ENCODE results near the gene WNK3. TPM values are rescaled to one million over a fixed set of nuclear protein-coding genes. Genes with fewer than 3 reads are reported as not detected.
A peak's percentile ranks its signal among the peaks of the same experiment; 100 is the strongest.
"Not testable (repeated sequence)": the region's sequence is repeated elsewhere in the genome, so short reads cannot be mapped to it uniquely, and the experiment has no call there.

The WNK3 gene
- total and polyA plus RNA-seq, 2 of the 13 experiments (the other 11 are each of a cell fraction or from before 2014, with no cell fraction given), result 0.12 to 0.62 TPM

- peak; percentile 46 for TF ChIP-seq STAG1 (CRISPR knock-in tag; IDR thresholded peaks at IDR 0.05)
- TF ChIP-seq CTCF (CRISPR knock-in tag; IDR thresholded peaks at IDR 0.05), result peak; percentile 28; the same call in 1 of the 2 replicates
- peak; percentile 17; the same call in 1 of the 2 replicates for TF ChIP-seq RXRB (CRISPR knock-in tag; IDR thresholded peaks at IDR 0.05; ENCODE audit: borderline replicate concordance)
- intact Hi-C loops (cut with micrococcal nuclease; ENCODE audit: unreplicated experiment); H3K4me3 ChIP-seq (replicated peaks in 1 of 3; ENCODE audit: insufficient read depth in 1 of 3, low read depth in 2 of 3, low read length in 3 of 3); H3K36me3 ChIP-seq (replicated peaks in 1 of 2; ENCODE audit: control insufficient read depth in 1 of 2, insufficient read depth in 2 of 2, low read length in 2 of 2); CTCF ChIA-PET (ENCODE audit: low intra/inter-chr PET ratio, low total read pairs); H3K79me2 ChIP-seq (ENCODE audit: insufficient read depth, low read length); H3K4me1 ChIP-seq (ENCODE audit: insufficient read depth, low read length); POLR2A ChIA-PET; H3K27ac ChIP-seq (ENCODE audit: extremely low read length, insufficient read depth, low read length); in situ Hi-C loops (cut with HindIII; ENCODE audit: extremely low pct_ligation_motif_present, low pct_unique_long_range_greater_than_20kb); H4K20me1 ChIP-seq (ENCODE audit: insufficient read depth, low read length); DNase-seq (ENCODE audit: low spot score); FAIRE-seq; H3K27me3 ChIP-seq (ENCODE audit: control insufficient read depth in 1 of 2, insufficient read depth in 2 of 2, low read length in 2 of 2); H3K9ac ChIP-seq (ENCODE audit: insufficient read depth, low read depth, low read length); H3K4me2 ChIP-seq (ENCODE audit: low read depth, low read length); BruUV-seq (replicated peaks); H2AFZ ChIP-seq (ENCODE audit: low read length); H3K9me3 ChIP-seq (ENCODE audit: low read length): not testable (repeated sequence)
- 0 out of 3 replicates have a peak, but pooled peaks have one; percentile 44 for ATAC-seq
- WGBS (ENCODE audit: low lambda C conversion rate), result 15% methylated on average over 4 of the region's 5 CpGs
Measured at GRCh38 chrX:54384661-54385060, 26.8 kb upstream of the WNK3 start.

- in situ Hi-C loops (cut with HindIII; ENCODE audit: extremely low pct_ligation_motif_present, low pct_unique_long_range_greater_than_20kb), result no loop called here
- no peaks in the 10 kb centered on the region for H3K9me3 ChIP-seq (ENCODE audit: low read length)
- H3K4me3 ChIP-seq (replicated peaks in 1 of 3; ENCODE audit: insufficient read depth in 1 of 3, low read depth in 2 of 3, low read length in 3 of 3), result no peak overlapping the region
- CTCF ChIA-PET (ENCODE audit: low intra/inter-chr PET ratio, low total read pairs), result no interaction called here
- WGBS (ENCODE audit: low lambda C conversion rate), result 33% methylated on average over 3 of the region's 4 CpGs
- FAIRE-seq, result no peak
- no peaks in the 10 kb centered on the region for H3K79me2 ChIP-seq (ENCODE audit: insufficient read depth, low read length)
- H3K27ac ChIP-seq (ENCODE audit: extremely low read length, insufficient read depth, low read length), result no peak overlapping the region
- intact Hi-C loops (cut with micrococcal nuclease; ENCODE audit: unreplicated experiment), result no loop called here
- no peak for ATAC-seq
- H3K36me3 ChIP-seq (replicated peaks in 1 of 2; ENCODE audit: control insufficient read depth in 1 of 2, insufficient read depth in 2 of 2, low read length in 2 of 2), result no peaks in the 10 kb centered on the region
- POLR2A ChIA-PET, result no interaction called here
- 0 out of 2 replicates have a peak, but pooled peaks cover 6% of the 10 kb centered on the region for H3K4me1 ChIP-seq (ENCODE audit: insufficient read depth, low read length)
- H3K9ac ChIP-seq (ENCODE audit: insufficient read depth, low read depth, low read length), result no peak overlapping the region
- H3K4me2 ChIP-seq (ENCODE audit: low read depth, low read length), result no peak overlapping the region
- H3K27me3 ChIP-seq (ENCODE audit: control insufficient read depth in 1 of 2, insufficient read depth in 2 of 2, low read length in 2 of 2), result peaks cover 1 to 10% of the 10 kb centered on the region in 2 experiments; a peak in 2 of 5 replicates
- H4K20me1 ChIP-seq (ENCODE audit: insufficient read depth, low read length), result no peaks in the 10 kb centered on the region
- H2AFZ ChIP-seq (ENCODE audit: low read length), result no peak overlapping the region
- no peak for DNase-seq (ENCODE audit: low spot score)
- no TSS peak for BruUV-seq (replicated peaks)
- TF ChIP-seq ZMYM3 (CRISPR knock-in tag; IDR thresholded peaks at IDR 0.05), result no peak
- no peak for TF ChIP-seq ZNF20 (CRISPR knock-in tag; IDR thresholded peaks at IDR 0.05)
- TF ChIP-seq ZNF17 (CRISPR knock-in tag; IDR thresholded peaks at IDR 0.05), result no peak
- no peak for TF ChIP-seq ZBTB25 (CRISPR knock-in tag; IDR thresholded peaks at IDR 0.05)
- TF ChIP-seq AGO2 (optimal IDR thresholded peaks at IDR 0.05; ENCODE audit: low read depth, low read length), result no peak
- TF ChIP-seq DPF2 (CRISPR knock-in tag; IDR thresholded peaks at IDR 0.05; ENCODE audit: borderline replicate concordance, low read depth), result no peak
- no peak for TF ChIP-seq ZNF569 (CRISPR knock-in tag; IDR thresholded peaks at IDR 0.05; ENCODE audit: borderline replicate concordance)
- TF ChIP-seq TBL1XR1 (IDR thresholded peaks at IDR 0.05; ENCODE audit: borderline replicate concordance, low read length, partially characterized antibody), result no peak
- TF ChIP-seq KDM5A (IDR thresholded peaks at IDR 0.05; ENCODE audit: borderline replicate concordance, low read length), result no peak
- TF ChIP-seq ZBTB10 (CRISPR knock-in tag; IDR thresholded peaks at IDR 0.05; ENCODE audit: borderline replicate concordance), result no peak
Measured at GRCh38 chrX:54359408-54359807, 1.6 kb upstream of the WNK3 start.
